ENCODE measurements around the gene CPPED1. TPM values are rescaled to one million over a fixed set of nuclear protein-coding genes. Genes with fewer than 3 reads are reported as not detected.

Gene CPPED1, protein sequence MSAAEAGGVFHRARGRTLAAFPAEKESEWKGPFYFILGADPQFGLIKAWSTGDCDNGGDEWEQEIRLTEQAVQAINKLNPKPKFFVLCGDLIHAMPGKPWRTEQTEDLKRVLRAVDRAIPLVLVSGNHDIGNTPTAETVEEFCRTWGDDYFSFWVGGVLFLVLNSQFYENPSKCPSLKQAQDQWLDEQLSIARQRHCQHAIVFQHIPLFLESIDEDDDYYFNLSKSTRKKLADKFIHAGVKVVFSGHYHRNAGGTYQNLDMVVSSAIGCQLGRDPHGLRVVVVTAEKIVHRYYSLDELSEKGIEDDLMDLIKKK
- total RNA-seq (10 to 100 TPM; 10.0 to 23.8 (median 11.3) TPM), polyA plus RNA-seq (10 to 100 TPM in 2 of 3 donors, 1 to 10 TPM in 1; 9.5 to 16.4 (median 10.8) TPM)

DNA sequence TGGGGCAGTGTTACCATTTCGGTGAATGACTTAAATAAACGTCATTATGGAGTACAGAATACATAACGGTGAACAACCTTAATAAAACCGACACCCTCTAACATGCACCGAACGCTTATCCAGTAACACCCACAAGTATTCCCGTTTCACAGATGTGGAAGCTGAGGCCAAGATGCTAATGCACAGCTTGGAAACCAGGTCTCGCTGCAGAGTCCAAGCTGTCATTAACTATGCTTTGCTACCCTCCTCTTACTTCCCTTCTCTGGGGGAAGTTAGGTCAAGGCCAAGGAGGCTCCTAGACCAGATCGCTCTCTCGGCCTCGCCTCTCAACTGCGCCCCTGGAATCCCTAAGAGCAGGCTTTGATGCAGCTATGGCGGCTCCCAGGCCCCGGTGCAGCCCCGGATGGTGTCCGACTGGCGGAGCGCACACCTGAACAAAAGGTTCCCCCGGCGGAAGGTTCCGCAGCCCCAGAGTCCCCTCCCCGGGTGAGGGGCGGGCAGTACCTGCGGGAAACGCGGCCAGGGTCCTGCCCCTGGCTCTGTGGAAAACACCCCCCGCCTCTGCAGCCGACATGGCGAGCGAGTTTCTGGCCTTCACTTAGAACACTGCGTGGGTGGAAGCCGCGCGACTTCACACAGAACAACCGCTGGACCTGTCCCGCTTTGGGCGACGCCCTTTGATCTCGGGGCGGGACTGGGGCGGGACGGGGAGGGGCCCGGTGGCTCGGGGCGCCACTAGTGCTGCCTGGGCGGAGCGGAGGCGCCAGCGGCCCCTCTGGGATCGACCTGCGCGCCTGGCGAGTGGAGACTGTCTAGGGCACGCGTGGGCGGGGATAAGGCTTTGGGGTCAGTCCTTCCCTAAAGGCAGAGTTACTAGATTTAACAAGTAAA lies at the start of gene CPPED1:
Gene CPPED1, minus strand, starts transcription at position 685 of the 891 bp plus-strand sequence. Its CDS starts 111 bp downstream, at position 574.
- H3K27me3 ChIP-seq: no peaks in the 10 kb centered on the region
- H3K4me1 ChIP-seq: peaks cover 0 to 26% (median 11%) of the 10 kb centered on the region in 4 donors
- intact Hi-C loops (cut with DNase I): loop anchor here (5.0 kb wide), 1 partner anchor 706 kb away; no protein-coding TSS in a partner anchor
- TF ChIP-seq POLR2A (IDR thresholded peaks at IDR 0.05): peak in 1 of 2 donors; percentile 14
- TF ChIP-seq, protein P1, sequence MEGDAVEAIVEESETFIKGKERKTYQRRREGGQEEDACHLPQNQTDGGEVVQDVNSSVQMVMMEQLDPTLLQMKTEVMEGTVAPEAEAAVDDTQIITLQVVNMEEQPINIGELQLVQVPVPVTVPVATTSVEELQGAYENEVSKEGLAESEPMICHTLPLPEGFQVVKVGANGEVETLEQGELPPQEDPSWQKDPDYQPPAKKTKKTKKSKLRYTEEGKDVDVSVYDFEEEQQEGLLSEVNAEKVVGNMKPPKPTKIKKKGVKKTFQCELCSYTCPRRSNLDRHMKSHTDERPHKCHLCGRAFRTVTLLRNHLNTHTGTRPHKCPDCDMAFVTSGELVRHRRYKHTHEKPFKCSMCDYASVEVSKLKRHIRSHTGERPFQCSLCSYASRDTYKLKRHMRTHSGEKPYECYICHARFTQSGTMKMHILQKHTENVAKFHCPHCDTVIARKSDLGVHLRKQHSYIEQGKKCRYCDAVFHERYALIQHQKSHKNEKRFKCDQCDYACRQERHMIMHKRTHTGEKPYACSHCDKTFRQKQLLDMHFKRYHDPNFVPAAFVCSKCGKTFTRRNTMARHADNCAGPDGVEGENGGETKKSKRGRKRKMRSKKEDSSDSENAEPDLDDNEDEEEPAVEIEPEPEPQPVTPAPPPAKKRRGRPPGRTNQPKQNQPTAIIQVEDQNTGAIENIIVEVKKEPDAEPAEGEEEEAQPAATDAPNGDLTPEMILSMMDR (IDR thresholded peaks at IDR 0.05): no peak
- peak; percentile 19 to 63 (median 43) for TF ChIP-seq POLR2AphosphoS5 (IDR thresholded peaks at IDR 0.05)
- TF ChIP-seq EP300 (IDR thresholded peaks at IDR 0.05): peak in 1 of 4 donors; percentile 17
- no peaks in the 10 kb centered on the region for H3K36me3 ChIP-seq
- H3K9me3 ChIP-seq: no peaks in the 10 kb centered on the region
- DNase-seq: peak; percentile 94
- peak within 1 kb of the TSS; percentile 51 to 66 (median 60) for H3K4me3 ChIP-seq
- 2 to 4% methylated on average over 56 of the region's 56 CpGs for WGBS, 2 donors
- H3K27ac ChIP-seq: peak within 1 kb of the TSS; percentile 77 to 81 (median 80)

- no peak for DNase-seq
- intact Hi-C loops (cut with DNase I): no loop called here
- Histone ChIP-seq H3K27me3 (no peaks in the 10 kb centered on the region), H3K4me1 (no peaks in the 10 kb centered on the region), H3K36me3 (no peaks in the 10 kb centered on the region), H3K4me3 (no peak overlapping the region), H3K9me3 (no peaks in the 10 kb centered on the region), H3K27ac (no peak overlapping the region)
- 40 to 69% methylated on average over 2 of the region's 2 CpGs for WGBS, 2 donors
- TF ChIP-seq, protein P1 (IDR thresholded peaks at IDR 0.05): no peak
- no peak for TF ChIP-seq POLR2A (IDR thresholded peaks at IDR 0.05)
These were observed 46.5 kb upstream of the CPPED1 start for GRCh38 chr16:12850186-12850585.

DNA sequence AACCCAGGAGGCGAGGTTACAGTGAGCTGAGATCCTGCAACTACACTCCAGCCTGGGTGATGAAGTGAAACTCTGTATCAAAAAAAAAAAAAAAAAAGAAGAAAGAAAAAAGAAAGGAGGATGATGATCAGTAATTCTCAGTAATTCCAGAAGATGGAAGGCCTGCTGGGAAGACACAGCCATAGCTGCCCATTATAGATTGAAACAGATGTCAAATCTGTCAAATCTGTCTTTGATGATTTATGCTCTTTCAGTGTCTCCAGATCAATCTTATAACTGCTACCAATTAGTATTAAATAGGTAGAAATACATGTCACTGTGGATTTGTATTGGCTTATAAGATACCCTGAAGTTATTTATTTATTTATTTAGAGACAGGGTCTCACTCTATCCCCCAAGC lies 42.9 kb upstream of the CPPED1 start:
- Histone ChIP-seq H3K27me3 (no peaks in the 10 kb centered on the region), H3K27ac (no peak overlapping the region), H3K36me3 (no peaks in the 10 kb centered on the region), H3K4me1 (no peaks in the 10 kb centered on the region), H3K9me3 (no peaks in the 10 kb centered on the region), H3K4me3 (no peak overlapping the region)
- DNase-seq: no peak
- 90% methylated on average over 1 of the region's 1 CpG for WGBS, 2 donors
- intact Hi-C loops (cut with DNase I): no loop called here
- TF ChIP-seq POLR2A (IDR thresholded peaks at IDR 0.05) (no peak), EP300 (IDR thresholded peaks at IDR 0.05) (no peak), POLR2AphosphoS5 (IDR thresholded peaks at IDR 0.05) (no peak)
- TF ChIP-seq, protein P1 (IDR thresholded peaks at IDR 0.05): no peak

DNA sequence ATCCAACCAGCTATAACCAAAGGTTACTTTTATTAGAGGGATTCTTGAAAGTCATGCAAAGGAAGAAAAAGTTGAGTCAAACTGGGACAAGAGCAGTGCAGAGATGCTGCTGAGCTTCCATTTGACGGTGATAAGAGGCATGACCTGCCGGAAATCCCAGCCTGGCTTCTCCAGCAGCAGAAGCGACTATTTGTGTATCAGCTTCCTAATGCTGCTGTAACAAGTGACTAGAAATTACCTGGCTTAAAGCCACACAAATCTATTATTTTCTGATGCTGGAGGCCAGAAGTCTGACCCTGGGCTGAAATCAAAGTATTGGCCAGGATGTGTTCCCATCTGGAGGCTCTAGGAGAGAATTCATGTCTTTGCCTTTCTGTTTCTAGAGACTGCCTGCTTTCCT lies 41.6 kb upstream of the CPPED1 start:
- no peak overlapping the region for H3K4me3 ChIP-seq
- intact Hi-C loops (cut with DNase I): no loop called here
- no peak overlapping the region for H3K27ac ChIP-seq
- H3K9me3 ChIP-seq: no peaks in the 10 kb centered on the region
- no peak for DNase-seq
- H3K36me3 ChIP-seq: no peaks in the 10 kb centered on the region
- no peaks in the 10 kb centered on the region for H3K4me1 ChIP-seq
- no peaks in the 10 kb centered on the region for H3K27me3 ChIP-seq
- WGBS, 2 donors: 90 to 94% methylated on average over 3 of the region's 3 CpGs
- TF ChIP-seq POLR2AphosphoS5 (IDR thresholded peaks at IDR 0.05) (no peak), POLR2A (IDR thresholded peaks at IDR 0.05) (no peak), EP300 (IDR thresholded peaks at IDR 0.05) (no peak)
- TF ChIP-seq, protein P1 (IDR thresholded peaks at IDR 0.05): no peak

All from sigmoid colon (tissue), 7 donors.